Tongue (tissue), 2 donors: Measurements from ENCODE around the gene APBB2. TPM values are rescaled to one million over a fixed set of nuclear protein-coding genes. Genes with fewer than 3 reads are reported as not detected.
A peak's percentile ranks its signal among the peaks of the same experiment; 100 is the strongest.

Experiments used
- DNase-seq: peaks from one replicate; pipeline ENCODE4 v3.0.0-alpha.2; 2015
- total RNA-seq: library from RNA; depleted of rRNA; stranded (reverse); fragments of >200 nt; gene quantifications from one replicate; pipeline ENCODE4 v1.2.3, GENCODE V29; 2014

The APBB2 gene
- total RNA-seq, 1 donor from 2014 or later = 80.0 TPM

- DNase-seq = no peak
Observed at GRCh38 chr4:41189076-41189475, 25.3 kb downstream of the APBB2 start.

- DNase-seq = no peak
Observed at GRCh38 chr4:41185614-41186592, 28.4 kb downstream of the APBB2 start.

GRCh38 chr4:41184009-41184408, 30.3 kb downstream of the APBB2 start:
- no peak for DNase-seq

- DNase-seq = no peak
Observed at GRCh38 chr4:41183021-41183553, 31.3 kb downstream of the APBB2 start.

- DNase-seq = no peak
Observed at GRCh38 chr4:41181037-41181436, 33.3 kb downstream of the APBB2 start.

GRCh38 chr4:41179498-41180195, 34.7 kb downstream of the APBB2 start:
- no peak for DNase-seq

- no peak for DNase-seq
Observed at GRCh38 chr4:41178372-41179370, 35.7 kb downstream of the APBB2 start.

- no peak for DNase-seq
Observed at GRCh38 chr4:41177016-41177415, 37.3 kb downstream of the APBB2 start.

GRCh38 chr4:41176340-41176739, 38.0 kb downstream of the APBB2 start:
- DNase-seq = peak; percentile 54

- DNase-seq = no peak
Observed at GRCh38 chr4:41175794-41176193, 38.5 kb downstream of the APBB2 start.

- no peak for DNase-seq
Observed at GRCh38 chr4:41174444-41174843, 39.9 kb downstream of the APBB2 start.

- no peak for DNase-seq
Observed at GRCh38 chr4:41172786-41173185, 41.6 kb downstream of the APBB2 start.

GRCh38 chr4:41169256-41169800, 45.0 kb downstream of the APBB2 start:
- DNase-seq = peak; percentile 11

- DNase-seq = no peak
Observed at GRCh38 chr4:41167191-41167590, 47.2 kb downstream of the APBB2 start.

GRCh38 chr4:41164405-41164804, 49.9 kb downstream of the APBB2 start:
- DNase-seq = no peak

- DNase-seq = no peak
Observed at GRCh38 chr4:41161355-41161754, 53.0 kb downstream of the APBB2 start.

GRCh38 chr4:41160856-41161255, 53.5 kb downstream of the APBB2 start:
- DNase-seq = no peak

- no peak for DNase-seq
Observed at GRCh38 chr4:41160012-41160789, 54.1 kb downstream of the APBB2 start.

- DNase-seq = no peak
Observed at GRCh38 chr4:41158756-41159155, 55.6 kb downstream of the APBB2 start.

- DNase-seq = no peak
Observed at GRCh38 chr4:41158274-41158673, 56.1 kb downstream of the APBB2 start.

- no peak for DNase-seq
Observed at GRCh38 chr4:41157009-41157408, 57.3 kb downstream of the APBB2 start.
